Measurements from ENCODE around the gene HPRT1. TPM values are rescaled to one million over a fixed set of nuclear protein-coding genes. Genes with fewer than 3 reads are reported as not detected.

The HPRT1 gene
- total RNA-seq, 1 experiment from 2014 or later = 44.1 TPM

DNA sequence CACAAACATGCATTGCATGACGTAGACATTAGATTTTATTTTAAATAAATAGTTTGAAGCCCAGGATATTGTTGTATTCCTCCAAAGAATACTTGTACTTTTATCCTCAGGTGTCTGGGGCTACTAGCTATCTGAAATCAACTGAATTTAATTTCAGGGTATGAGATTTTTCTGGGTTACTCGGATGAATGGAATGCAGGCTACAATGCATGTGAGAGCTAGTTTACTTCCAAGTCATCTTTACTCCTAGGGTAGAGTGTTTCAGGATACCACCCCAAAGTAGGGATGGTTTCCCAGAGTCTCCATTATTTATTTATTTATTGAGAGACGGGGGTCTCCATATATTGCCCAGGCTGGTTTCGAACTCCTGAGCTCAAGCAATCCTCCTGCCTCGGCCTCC, 66.4 kb downstream of the HPRT1 start:
- Histone ChIP-seq H3K36me3 (ENCODE audit: low read depth, low read length) (no peaks in the 10 kb centered on the region), H3K9ac (ENCODE audit: low read length) (no peak overlapping the region), H3K79me2 (ENCODE audit: low read length) (no peaks in the 10 kb centered on the region), H2AFZ (ENCODE audit: low read length) (no peak overlapping the region), H3K4me1 (ENCODE audit: insufficient read depth, low read length) (peaks cover 5% of the 10 kb centered on the region; the same call in 1 of the 2 replicates), H3F3A (ENCODE audit: low read length, unreplicated experiment) (no peaks in the 10 kb centered on the region), H3K27me3 (ENCODE audit: low read length) (no peaks in the 10 kb centered on the region), H3K4me3 (ENCODE audit: low read length) (no peak overlapping the region), H3K27ac (ENCODE audit: low read length) (no peak overlapping the region), H3K9me2 (replicated peaks; ENCODE audit: low read length) (no peaks in the 10 kb centered on the region), H3K4me2 (ENCODE audit: low read length) (no peak overlapping the region), H4K20me1 (ENCODE audit: low read length) (no peaks in the 10 kb centered on the region), H3K9me3 (ENCODE audit: low read length) (no peaks in the 10 kb centered on the region)
- DNase-seq (peak; percentile 46), ATAC-seq (no peak)
- TF ChIP-seq EZH2 (IDR thresholded peaks at IDR 0.05; ENCODE audit: low read length, unreplicated experiment) (no peak), EZH2phosphoT487 (IDR thresholded peaks at IDR 0.05; ENCODE audit: borderline replicate concordance, low read length) (no peak)
- TF ChIP-seq, protein P1, sequence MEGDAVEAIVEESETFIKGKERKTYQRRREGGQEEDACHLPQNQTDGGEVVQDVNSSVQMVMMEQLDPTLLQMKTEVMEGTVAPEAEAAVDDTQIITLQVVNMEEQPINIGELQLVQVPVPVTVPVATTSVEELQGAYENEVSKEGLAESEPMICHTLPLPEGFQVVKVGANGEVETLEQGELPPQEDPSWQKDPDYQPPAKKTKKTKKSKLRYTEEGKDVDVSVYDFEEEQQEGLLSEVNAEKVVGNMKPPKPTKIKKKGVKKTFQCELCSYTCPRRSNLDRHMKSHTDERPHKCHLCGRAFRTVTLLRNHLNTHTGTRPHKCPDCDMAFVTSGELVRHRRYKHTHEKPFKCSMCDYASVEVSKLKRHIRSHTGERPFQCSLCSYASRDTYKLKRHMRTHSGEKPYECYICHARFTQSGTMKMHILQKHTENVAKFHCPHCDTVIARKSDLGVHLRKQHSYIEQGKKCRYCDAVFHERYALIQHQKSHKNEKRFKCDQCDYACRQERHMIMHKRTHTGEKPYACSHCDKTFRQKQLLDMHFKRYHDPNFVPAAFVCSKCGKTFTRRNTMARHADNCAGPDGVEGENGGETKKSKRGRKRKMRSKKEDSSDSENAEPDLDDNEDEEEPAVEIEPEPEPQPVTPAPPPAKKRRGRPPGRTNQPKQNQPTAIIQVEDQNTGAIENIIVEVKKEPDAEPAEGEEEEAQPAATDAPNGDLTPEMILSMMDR (conservative IDR thresholded peaks at IDR 0.05; ENCODE audit: low read depth, low read length) = no peak
- ChIA-PET CTCF (no interaction called here), POLR2A (ENCODE audit: unreplicated experiment) (no interaction called here)
- intact Hi-C loops (cut with micrococcal nuclease) = no loop called here
- no TSS peak for BruUV-seq (replicated peaks)

DNA sequence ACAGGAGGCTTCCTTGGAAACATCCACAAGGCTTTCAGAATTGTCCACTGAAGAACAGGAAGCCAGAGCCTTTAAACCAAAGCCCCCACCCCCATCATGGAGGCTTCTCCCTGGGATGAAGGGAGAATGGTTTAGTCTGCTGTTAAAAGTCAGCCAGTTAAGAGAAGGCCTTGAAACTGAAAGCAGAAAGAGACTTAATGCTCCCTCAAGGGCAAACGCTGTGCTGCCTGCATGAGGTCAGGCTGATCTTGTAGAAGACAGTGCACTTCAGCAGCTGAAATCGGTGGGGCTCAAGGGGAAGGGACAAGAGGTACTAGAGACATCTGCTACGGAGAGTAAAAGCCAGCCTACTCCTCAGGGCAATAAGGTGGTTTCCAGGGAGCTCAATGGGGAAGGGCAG, 69.0 kb downstream of the HPRT1 start:
- no peak for DNase-seq
- no peak overlapping the region for H3K9ac ChIP-seq (ENCODE audit: low read length)
- no peak overlapping the region for H3K27ac ChIP-seq (ENCODE audit: low read length)
- TF ChIP-seq EZH2phosphoT487 (IDR thresholded peaks at IDR 0.05; ENCODE audit: borderline replicate concordance, low read length) = no peak
- no peak for TF ChIP-seq EZH2 (IDR thresholded peaks at IDR 0.05; ENCODE audit: low read length, unreplicated experiment)
- TF ChIP-seq, protein P1 (conservative IDR thresholded peaks at IDR 0.05; ENCODE audit: low read depth, low read length) = no peak
- POLR2A ChIA-PET (ENCODE audit: unreplicated experiment) = no interaction called here
- H3K27me3 ChIP-seq (ENCODE audit: low read length) = no peaks in the 10 kb centered on the region
- intact Hi-C loops (cut with micrococcal nuclease) = no loop called here
- CTCF ChIA-PET = no interaction called here
- no peak overlapping the region for H3K4me2 ChIP-seq (ENCODE audit: low read length)
- no TSS peak for BruUV-seq (replicated peaks)
- ATAC-seq = no peak
- H3F3A ChIP-seq (ENCODE audit: low read length, unreplicated experiment) = no peaks in the 10 kb centered on the region
- no peaks in the 10 kb centered on the region for H3K79me2 ChIP-seq (ENCODE audit: low read length)
- H3K36me3 ChIP-seq (ENCODE audit: low read depth, low read length) = no peaks in the 10 kb centered on the region
- no peak overlapping the region for H2AFZ ChIP-seq (ENCODE audit: low read length)
- no peaks in the 10 kb centered on the region for H4K20me1 ChIP-seq (ENCODE audit: low read length)
- H3K4me1 ChIP-seq (ENCODE audit: insufficient read depth, low read length) = peaks cover 5% of the 10 kb centered on the region; the same call in 1 of the 2 replicates
- H3K4me3 ChIP-seq (ENCODE audit: low read length) = no peak overlapping the region
- H3K9me3 ChIP-seq (ENCODE audit: low read length) = no peaks in the 10 kb centered on the region
- no peaks in the 10 kb centered on the region for H3K9me2 ChIP-seq (replicated peaks; ENCODE audit: low read length)

DNA sequence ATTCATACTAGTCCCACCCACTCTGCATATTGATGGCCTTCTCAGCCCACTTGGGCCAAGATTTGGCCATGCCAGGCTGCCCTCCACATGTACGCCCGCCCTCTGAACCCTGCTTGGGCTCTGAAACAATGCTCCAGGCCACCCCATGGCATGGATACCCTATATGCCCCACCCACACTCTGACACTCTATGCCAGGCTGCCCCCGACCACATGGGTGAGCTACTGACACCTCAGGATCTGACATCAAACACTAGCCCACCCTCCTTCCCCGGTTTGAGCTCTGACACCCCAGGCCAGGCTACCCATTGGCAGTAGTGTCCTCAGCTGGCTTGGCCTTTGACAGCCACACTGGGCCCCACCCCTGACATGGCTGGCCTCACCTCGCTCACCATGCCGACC, 69.5 kb downstream of the HPRT1 start:
- TF ChIP-seq EZH2phosphoT487 (IDR thresholded peaks at IDR 0.05; ENCODE audit: borderline replicate concordance, low read length) = no peak
- TF ChIP-seq EZH2 (IDR thresholded peaks at IDR 0.05; ENCODE audit: low read length, unreplicated experiment) = no peak
- TF ChIP-seq, protein P1 (conservative IDR thresholded peaks at IDR 0.05; ENCODE audit: low read depth, low read length) = no peak
- no peaks in the 10 kb centered on the region for H3K9me3 ChIP-seq (ENCODE audit: low read length)
- intact Hi-C loops (cut with micrococcal nuclease) = no loop called here
- DNase-seq (no peak), ATAC-seq (no peak)
- no peak overlapping the region for H3K4me3 ChIP-seq (ENCODE audit: low read length)
- no peaks in the 10 kb centered on the region for H3K36me3 ChIP-seq (ENCODE audit: low read depth, low read length)
- no peaks in the 10 kb centered on the region for H4K20me1 ChIP-seq (ENCODE audit: low read length)
- peaks cover 5% of the 10 kb centered on the region; the same call in 1 of the 2 replicates for H3K4me1 ChIP-seq (ENCODE audit: insufficient read depth, low read length)
- no peaks in the 10 kb centered on the region for H3K79me2 ChIP-seq (ENCODE audit: low read length)
- H3K27ac ChIP-seq (ENCODE audit: low read length) = no peak overlapping the region
- no peaks in the 10 kb centered on the region for H3F3A ChIP-seq (ENCODE audit: low read length, unreplicated experiment)
- ChIA-PET POLR2A (ENCODE audit: unreplicated experiment) (no interaction called here), CTCF (no interaction called here)
- H2AFZ ChIP-seq (ENCODE audit: low read length) = no peak overlapping the region
- no peak overlapping the region for H3K9ac ChIP-seq (ENCODE audit: low read length)
- no peaks in the 10 kb centered on the region for H3K9me2 ChIP-seq (replicated peaks; ENCODE audit: low read length)
- BruUV-seq (replicated peaks) = no TSS peak
- H3K27me3 ChIP-seq (ENCODE audit: low read length) = no peaks in the 10 kb centered on the region
- no peak overlapping the region for H3K4me2 ChIP-seq (ENCODE audit: low read length)

All from PC-3 (cell line).